Uterus (tissue), 2 donors: Measurements from ENCODE around the gene CALM3.

ENCODE experiments used
- POLR2A ChIP-seq, 2 donors: fragments of 450-650 bp; IDR thresholded peaks; one replicate each; pipeline ENCODE4 v1.6.1; 2016; ENCODE audit warnings: antibody characterized with exemption in 2 of 2, mild to moderate bottlenecking in 1 of 2, moderate library complexity in 1 of 2
- TF ChIP-seq, protein P1 (sequence below), 4 experiments: fragments of 200-600 bp in 2 of 4; fragments of 450-650 bp in 2 of 4; sonication (generic) in 2 of 4; IDR thresholded peaks; one replicate each; pipeline ENCODE4 v1.5.1; 2016 to 2019; ENCODE audit warnings: antibody characterized with exemption in 4 of 4, mild to moderate bottlenecking in 2 of 4, moderate library complexity in 1 of 4

DNA sequence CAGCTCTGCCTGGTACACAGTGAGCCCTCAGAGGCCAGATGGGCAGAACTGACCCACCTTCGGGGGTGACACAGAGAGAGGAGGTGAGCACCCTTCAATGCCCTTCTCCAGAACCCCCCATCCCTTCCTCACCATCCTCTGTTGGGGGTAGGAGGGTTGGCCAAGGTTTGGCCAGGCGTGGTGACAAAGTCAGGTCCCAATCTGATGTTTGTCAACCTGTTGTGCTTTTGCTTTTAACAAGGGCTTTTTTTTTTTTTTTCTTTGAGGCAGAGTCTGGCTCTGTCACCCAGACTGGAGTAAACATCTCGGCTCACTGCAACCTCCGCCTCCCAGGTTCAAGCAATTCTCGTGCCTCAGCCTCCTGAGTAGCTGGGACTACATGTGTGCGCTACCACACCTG lies 16.5 kb downstream of the CALM3 start:
- TF ChIP-seq, protein P1, sequence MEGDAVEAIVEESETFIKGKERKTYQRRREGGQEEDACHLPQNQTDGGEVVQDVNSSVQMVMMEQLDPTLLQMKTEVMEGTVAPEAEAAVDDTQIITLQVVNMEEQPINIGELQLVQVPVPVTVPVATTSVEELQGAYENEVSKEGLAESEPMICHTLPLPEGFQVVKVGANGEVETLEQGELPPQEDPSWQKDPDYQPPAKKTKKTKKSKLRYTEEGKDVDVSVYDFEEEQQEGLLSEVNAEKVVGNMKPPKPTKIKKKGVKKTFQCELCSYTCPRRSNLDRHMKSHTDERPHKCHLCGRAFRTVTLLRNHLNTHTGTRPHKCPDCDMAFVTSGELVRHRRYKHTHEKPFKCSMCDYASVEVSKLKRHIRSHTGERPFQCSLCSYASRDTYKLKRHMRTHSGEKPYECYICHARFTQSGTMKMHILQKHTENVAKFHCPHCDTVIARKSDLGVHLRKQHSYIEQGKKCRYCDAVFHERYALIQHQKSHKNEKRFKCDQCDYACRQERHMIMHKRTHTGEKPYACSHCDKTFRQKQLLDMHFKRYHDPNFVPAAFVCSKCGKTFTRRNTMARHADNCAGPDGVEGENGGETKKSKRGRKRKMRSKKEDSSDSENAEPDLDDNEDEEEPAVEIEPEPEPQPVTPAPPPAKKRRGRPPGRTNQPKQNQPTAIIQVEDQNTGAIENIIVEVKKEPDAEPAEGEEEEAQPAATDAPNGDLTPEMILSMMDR (IDR thresholded peaks at IDR 0.05): no peak
- TF ChIP-seq POLR2A (IDR thresholded peaks at IDR 0.05): no peak
